Neural cell (in vitro differentiated cells): Measurements from ENCODE around the gene CTNNA2.

Experiments used
- EP300 ChIP-seq: fragments of 450-650 bp; conservative IDR thresholded peaks from 2 replicates; pipeline ENCODE4 v1.6.1; 2014; ENCODE audit warnings: antibody characterized with exemption, mild to moderate bottlenecking, moderate library complexity; ENCODE audit not compliant: poor library complexity, severe bottlenecking
- EZH2 ChIP-seq: fragments of 200-600, 300-800 bp; shearing (Covaris generic), sonication (generic); IDR thresholded peaks from 2 replicates; pipeline ENCODE4 v1.6.1; 2014; ENCODE audit warnings: antibody characterized with exemption, low read length, borderline replicate concordance, mild to moderate bottlenecking; ENCODE audit not compliant: insufficient read depth, poor library complexity, severe bottlenecking
- MXI1 ChIP-seq: fragments of 450-650 bp; conservative IDR thresholded peaks from 2 replicates; pipeline ENCODE4 v1.6.1; 2014; ENCODE audit warnings: antibody characterized with exemption, mild to moderate bottlenecking; ENCODE audit not compliant: poor library complexity, severe bottlenecking
- POLR2AphosphoS5 ChIP-seq: IDR thresholded peaks from 2 replicates; pipeline ENCODE4 v1.6.1; 2012
- RAD21 ChIP-seq: fragments of 450-650 bp; conservative IDR thresholded peaks from 2 replicates; pipeline ENCODE4 v1.6.1; 2014; ENCODE audit warnings: antibody characterized with exemption, mild to moderate bottlenecking, moderate library complexity
- TAF1 ChIP-seq: IDR thresholded peaks from 2 replicates; pipeline ENCODE4 v1.6.1; 2012; ENCODE audit warnings: low read depth
- TF ChIP-seq, protein P1 (sequence below): IDR thresholded peaks from 2 replicates; pipeline ENCODE4 v1.6.1; 2012; ENCODE audit warnings: borderline replicate concordance
- TF ChIP-seq, protein P2 (sequence below): fragments of 450-650 bp; IDR thresholded peaks from 2 replicates; pipeline ENCODE4 v1.5.1; 2014; ENCODE audit warnings: antibody characterized with exemption, mild to moderate bottlenecking, moderate library complexity; ENCODE audit not compliant: poor library complexity, severe bottlenecking

DNA sequence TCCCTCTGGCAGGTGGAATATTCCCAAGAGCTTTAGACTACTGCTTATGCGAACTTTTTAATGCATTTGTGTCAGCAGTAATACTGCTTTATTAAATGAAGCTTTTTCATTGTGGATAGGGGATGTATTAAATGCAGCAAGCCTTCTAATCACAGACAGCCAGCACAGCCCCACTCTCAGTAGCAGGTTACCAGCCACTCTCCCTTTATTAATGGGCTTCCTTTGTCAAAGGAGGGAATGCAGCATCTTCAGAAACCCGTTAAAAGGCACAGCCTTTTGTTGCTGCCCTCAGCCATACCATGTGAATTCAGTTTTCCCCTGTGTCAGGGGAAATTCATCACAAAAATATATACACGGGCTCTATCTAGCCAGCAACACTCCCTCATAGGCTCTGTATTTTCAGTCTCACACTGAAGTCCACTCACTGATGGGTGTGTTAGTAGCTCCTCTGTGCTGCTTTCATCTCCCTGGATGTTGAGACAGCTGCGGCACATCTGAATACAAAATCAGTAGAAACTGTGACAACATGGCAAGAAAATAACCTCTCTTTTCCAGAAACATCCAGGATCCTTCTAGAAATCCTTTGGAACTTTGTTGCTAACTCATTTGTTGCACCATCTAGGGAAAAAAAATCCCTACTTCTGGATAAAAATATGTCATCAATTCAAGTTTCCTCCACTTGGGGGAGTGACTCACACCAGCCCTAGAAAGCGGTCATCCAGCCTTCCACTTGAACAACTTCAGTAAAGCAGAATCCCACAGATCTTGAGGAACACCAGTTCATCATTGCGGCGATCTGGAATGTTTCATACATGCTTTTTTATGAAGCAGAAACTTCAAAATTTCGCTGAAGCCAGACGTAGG, 743.3 kb downstream of the CTNNA2 start:
- TF ChIP-seq, protein P1, sequence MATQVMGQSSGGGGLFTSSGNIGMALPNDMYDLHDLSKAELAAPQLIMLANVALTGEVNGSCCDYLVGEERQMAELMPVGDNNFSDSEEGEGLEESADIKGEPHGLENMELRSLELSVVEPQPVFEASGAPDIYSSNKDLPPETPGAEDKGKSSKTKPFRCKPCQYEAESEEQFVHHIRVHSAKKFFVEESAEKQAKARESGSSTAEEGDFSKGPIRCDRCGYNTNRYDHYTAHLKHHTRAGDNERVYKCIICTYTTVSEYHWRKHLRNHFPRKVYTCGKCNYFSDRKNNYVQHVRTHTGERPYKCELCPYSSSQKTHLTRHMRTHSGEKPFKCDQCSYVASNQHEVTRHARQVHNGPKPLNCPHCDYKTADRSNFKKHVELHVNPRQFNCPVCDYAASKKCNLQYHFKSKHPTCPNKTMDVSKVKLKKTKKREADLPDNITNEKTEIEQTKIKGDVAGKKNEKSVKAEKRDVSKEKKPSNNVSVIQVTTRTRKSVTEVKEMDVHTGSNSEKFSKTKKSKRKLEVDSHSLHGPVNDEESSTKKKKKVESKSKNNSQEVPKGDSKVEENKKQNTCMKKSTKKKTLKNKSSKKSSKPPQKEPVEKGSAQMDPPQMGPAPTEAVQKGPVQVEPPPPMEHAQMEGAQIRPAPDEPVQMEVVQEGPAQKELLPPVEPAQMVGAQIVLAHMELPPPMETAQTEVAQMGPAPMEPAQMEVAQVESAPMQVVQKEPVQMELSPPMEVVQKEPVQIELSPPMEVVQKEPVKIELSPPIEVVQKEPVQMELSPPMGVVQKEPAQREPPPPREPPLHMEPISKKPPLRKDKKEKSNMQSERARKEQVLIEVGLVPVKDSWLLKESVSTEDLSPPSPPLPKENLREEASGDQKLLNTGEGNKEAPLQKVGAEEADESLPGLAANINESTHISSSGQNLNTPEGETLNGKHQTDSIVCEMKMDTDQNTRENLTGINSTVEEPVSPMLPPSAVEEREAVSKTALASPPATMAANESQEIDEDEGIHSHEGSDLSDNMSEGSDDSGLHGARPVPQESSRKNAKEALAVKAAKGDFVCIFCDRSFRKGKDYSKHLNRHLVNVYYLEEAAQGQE = no peak
- TF ChIP-seq EZH2 (no peak), TAF1 (no peak), RAD21 (no peak), POLR2AphosphoS5 (no peak), EP300 (no peak), MXI1 (no peak)
- TF ChIP-seq, protein P2, sequence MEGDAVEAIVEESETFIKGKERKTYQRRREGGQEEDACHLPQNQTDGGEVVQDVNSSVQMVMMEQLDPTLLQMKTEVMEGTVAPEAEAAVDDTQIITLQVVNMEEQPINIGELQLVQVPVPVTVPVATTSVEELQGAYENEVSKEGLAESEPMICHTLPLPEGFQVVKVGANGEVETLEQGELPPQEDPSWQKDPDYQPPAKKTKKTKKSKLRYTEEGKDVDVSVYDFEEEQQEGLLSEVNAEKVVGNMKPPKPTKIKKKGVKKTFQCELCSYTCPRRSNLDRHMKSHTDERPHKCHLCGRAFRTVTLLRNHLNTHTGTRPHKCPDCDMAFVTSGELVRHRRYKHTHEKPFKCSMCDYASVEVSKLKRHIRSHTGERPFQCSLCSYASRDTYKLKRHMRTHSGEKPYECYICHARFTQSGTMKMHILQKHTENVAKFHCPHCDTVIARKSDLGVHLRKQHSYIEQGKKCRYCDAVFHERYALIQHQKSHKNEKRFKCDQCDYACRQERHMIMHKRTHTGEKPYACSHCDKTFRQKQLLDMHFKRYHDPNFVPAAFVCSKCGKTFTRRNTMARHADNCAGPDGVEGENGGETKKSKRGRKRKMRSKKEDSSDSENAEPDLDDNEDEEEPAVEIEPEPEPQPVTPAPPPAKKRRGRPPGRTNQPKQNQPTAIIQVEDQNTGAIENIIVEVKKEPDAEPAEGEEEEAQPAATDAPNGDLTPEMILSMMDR = no peak
